ENCODE data around the gene SEPTIN2. TPM values are rescaled to one million over a fixed set of nuclear protein-coding genes. Genes with fewer than 3 reads are reported as not detected.

Gene SEPTIN2
- total RNA-seq, 4 donors from 2014 or later, result 340 to 417 (median 365) TPM

DNA sequence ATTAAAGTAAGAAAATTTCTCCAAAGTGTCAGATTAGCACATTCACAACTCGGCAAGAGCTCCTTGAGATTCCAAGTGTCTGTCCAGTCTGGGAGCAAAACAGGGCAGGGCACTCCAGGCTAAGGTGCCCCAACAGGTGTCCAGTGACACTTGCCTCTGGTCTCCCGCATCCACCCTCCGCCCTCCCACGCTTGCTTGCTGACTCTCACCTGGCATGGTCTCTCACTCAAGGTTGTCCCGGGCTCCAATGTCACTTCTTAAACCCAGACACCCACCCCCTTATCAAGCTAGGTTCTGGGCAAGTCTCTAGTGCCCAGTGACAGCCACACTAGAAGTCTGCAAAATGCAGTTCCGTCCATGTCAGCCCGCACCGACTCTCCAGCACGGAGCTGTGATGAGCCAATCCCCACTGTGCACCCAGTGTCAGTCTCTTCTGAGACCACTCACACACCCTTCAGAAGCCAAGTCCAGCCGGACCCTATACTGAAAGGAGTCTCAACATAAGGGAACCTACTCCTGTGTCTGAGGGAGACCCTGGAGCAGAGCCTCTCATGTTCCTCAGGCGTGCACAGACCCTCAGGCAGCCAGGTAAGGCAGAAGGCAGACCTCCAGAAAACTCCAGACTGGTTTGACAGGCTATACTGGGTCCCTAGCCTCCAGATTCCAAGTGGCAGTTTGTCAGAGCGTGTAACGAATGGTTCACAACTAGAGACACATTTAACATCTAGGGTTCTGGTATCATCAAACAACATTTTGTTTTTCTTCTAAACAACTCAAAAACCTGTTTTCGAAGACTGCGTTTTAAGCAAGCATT, 45.8 kb upstream of the SEPTIN2 start:
- WGBS, 2 donors, result 50 to 56% methylated on average over 15 of the region's 15 CpGs
- intact Hi-C loops (cut with DNase I), result loop anchor here (5.0 to 10.0 kb wide), 2 partner anchors 47 to 85 kb away; partner anchors contain the start of genes FARP2, HDLBP and SEPTIN2
- no peak for TF ChIP-seq POLR2A (IDR thresholded peaks at IDR 0.05)
- TF ChIP-seq, protein P1, sequence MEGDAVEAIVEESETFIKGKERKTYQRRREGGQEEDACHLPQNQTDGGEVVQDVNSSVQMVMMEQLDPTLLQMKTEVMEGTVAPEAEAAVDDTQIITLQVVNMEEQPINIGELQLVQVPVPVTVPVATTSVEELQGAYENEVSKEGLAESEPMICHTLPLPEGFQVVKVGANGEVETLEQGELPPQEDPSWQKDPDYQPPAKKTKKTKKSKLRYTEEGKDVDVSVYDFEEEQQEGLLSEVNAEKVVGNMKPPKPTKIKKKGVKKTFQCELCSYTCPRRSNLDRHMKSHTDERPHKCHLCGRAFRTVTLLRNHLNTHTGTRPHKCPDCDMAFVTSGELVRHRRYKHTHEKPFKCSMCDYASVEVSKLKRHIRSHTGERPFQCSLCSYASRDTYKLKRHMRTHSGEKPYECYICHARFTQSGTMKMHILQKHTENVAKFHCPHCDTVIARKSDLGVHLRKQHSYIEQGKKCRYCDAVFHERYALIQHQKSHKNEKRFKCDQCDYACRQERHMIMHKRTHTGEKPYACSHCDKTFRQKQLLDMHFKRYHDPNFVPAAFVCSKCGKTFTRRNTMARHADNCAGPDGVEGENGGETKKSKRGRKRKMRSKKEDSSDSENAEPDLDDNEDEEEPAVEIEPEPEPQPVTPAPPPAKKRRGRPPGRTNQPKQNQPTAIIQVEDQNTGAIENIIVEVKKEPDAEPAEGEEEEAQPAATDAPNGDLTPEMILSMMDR (IDR thresholded peaks at IDR 0.05), result no peak
- H3K4me3 ChIP-seq (replicated peaks in 1 of 3), result no peak overlapping the region
- H3K27ac ChIP-seq, result no peak overlapping the region
- peaks cover 18 to 23% of the 10 kb centered on the region in 2 donors for H3K4me1 ChIP-seq
- H3K27me3 ChIP-seq, result no peaks in the 10 kb centered on the region
- H3K36me3 ChIP-seq, result peaks cover 18 to 20% of the 10 kb centered on the region in 2 donors
- DNase-seq, result peak; percentile 32 to 33
- no peaks in the 10 kb centered on the region for H3K9me3 ChIP-seq

DNA sequence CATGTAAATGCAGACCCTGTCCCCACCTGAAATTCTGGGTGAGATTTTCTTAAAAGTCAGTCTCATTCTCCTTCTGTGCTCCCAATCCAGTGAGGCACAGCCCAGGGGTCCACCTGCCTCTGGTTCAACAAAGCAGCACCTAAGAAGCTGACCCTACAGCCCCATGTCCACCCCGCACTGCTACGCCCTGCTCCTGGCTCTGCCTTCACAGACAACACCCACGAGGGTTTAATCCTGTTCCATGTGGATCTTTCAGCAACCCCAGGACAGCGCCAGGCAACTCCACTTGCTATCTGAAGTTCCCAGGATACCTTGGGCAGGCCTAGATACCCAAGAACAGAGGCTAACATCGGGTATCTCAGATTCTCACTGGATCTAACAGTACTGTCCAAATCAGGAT, 45.2 kb upstream of the SEPTIN2 start:
- Histone ChIP-seq H3K27me3 (no peaks in the 10 kb centered on the region), H3K4me3 (replicated peaks in 1 of 3) (peak overlapping the region in 1 of 3 donors; percentile 98), H3K27ac (no peak overlapping the region), H3K36me3 (peaks cover 12 to 17% of the 10 kb centered on the region in 2 donors), H3K9me3 (no peaks in the 10 kb centered on the region), H3K4me1 (peaks cover 18 to 23% of the 10 kb centered on the region in 2 donors)
- TF ChIP-seq POLR2A (IDR thresholded peaks at IDR 0.05), result no peak
- TF ChIP-seq, protein P1 (IDR thresholded peaks at IDR 0.05), result no peak
- WGBS, 2 donors, result 70 to 76% methylated on average over 5 of the region's 5 CpGs
- intact Hi-C loops (cut with DNase I), result loop anchor here (5.0 to 10.0 kb wide), 2 partner anchors 47 to 84 kb away; partner anchors contain the start of genes FARP2, HDLBP and SEPTIN2
- no peak for DNase-seq

DNA sequence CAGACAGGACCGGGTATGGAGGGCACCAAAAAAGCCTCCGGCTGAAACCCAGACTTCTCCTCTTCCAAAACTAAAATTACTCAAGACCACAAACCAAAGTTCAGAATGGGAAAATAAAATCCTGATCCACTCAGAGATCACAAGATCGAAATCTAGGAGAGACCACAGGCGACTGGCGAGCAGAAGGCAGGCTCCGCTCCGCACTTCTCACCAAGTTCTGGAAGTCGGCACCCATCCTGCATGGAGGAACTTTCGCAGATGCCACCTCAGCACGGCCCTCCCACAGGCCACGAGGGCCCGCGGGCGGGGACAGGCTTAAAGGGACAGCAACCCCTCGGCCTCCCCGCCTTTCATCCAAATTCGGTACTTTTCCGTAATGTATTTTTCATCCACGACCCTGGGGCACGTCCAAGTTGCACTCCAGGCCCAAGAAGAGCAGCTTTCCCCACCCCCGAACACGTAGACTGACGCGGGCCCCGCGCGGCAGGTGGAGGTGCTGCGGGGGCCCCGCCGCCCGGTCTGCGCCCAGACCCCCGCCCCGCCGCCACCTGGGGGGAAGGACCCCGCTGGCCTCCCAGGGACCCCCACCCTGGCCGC, 43.9 kb upstream of the SEPTIN2 start:
- peak overlapping the region; percentile 41 to 98 (median 92) for H3K4me3 ChIP-seq (replicated peaks in 1 of 3)
- H3K36me3 ChIP-seq, result peaks cover 0 to 7% of the 10 kb centered on the region in 2 donors
- intact Hi-C loops (cut with DNase I), result loop anchor here (5.0 to 10.0 kb wide), 2 partner anchors 45 to 83 kb away; partner anchors contain the start of genes FARP2, HDLBP and SEPTIN2
- H3K9me3 ChIP-seq, result no peaks in the 10 kb centered on the region
- no peaks in the 10 kb centered on the region for H3K27me3 ChIP-seq
- H3K27ac ChIP-seq, result peak overlapping the region; percentile 87 to 98 (median 95)
- peaks cover 18 to 23% of the 10 kb centered on the region in 2 donors for H3K4me1 ChIP-seq
- TF ChIP-seq POLR2A (IDR thresholded peaks at IDR 0.05), result peak; percentile 4 to 72
- TF ChIP-seq, protein P1 (IDR thresholded peaks at IDR 0.05), result no peak
- 0 to 4% methylated on average over 10 to 21 of the region's 37 CpGs for WGBS, 2 donors
- peak; percentile 92 to 93 for DNase-seq

DNA sequence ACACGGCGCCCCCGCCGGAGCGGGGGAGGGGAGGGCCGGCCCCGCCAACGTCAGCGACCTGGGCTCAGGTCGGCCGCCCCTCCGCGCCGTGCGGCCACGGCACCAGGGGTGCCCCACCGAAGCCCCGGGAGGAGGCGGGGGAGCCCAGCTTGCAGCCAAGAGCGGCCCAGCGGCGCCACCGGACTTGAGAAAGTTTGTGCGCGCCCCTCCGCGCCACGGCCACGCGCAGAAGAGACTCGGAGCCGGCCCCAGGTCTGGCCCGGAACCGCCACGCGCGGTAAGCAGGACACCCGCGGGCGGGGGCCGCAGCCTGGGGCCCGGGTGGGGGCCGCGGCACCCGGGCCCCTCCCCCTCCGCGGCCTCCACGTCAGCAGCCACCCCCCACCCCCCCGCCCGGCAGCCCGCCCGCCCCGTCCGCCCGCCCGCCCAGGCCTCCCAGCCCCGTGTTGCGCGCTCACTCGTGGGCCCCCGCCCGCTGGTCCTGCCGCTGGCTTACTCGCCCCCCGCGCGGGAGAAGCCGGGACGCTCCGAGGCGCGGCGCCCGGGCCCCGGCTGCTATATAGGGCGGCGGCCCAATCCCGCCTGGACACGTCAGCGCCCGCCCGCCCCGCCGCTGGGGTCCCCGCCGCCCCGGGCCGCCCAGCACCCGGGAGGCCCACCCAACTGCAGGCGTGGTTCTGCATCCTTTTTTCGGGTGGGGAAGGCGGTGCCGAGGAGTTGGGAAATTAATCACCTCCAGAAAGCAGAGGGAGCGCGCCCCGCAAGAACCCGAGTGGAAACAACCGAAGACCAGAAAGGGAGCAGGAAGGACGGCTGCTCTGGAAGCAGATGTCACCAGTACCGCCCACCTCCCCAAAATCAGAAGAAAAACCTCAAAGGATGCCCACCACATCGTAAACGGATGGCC, 43.2 kb upstream of the SEPTIN2 start:
- intact Hi-C loops (cut with DNase I), result loop anchor here (5.0 to 10.0 kb wide), 2 partner anchors 45 to 82 kb away; partner anchors contain the start of genes FARP2, HDLBP and SEPTIN2
- H3K4me1 ChIP-seq, result peaks cover 18 to 23% of the 10 kb centered on the region in 2 donors

More for the DNA sequence above, 43.2 kb upstream of the SEPTIN2 start:
- WGBS, 2 donors, result 4 to 8% methylated on average over 12 to 14 of the region's 102 CpGs
- peak in 1 of 2 donors; percentile 47 for TF ChIP-seq POLR2A (IDR thresholded peaks at IDR 0.05)
- TF ChIP-seq, protein P1 (IDR thresholded peaks at IDR 0.05), result no peak
- peak overlapping the region; percentile 87 to 98 (median 95) for H3K27ac ChIP-seq
- H3K27me3 ChIP-seq, result no peaks in the 10 kb centered on the region
- peak overlapping the region; percentile 41 to 98 (median 92) for H3K4me3 ChIP-seq (replicated peaks in 1 of 3)
- H3K9me3 ChIP-seq, result no peaks in the 10 kb centered on the region
- peak; percentile 48 to 58 for DNase-seq
- H3K36me3 ChIP-seq, result no peaks in the 10 kb centered on the region

Data from thyroid gland (tissue), 4 donors.